ENCODE measurements around the gene KCNMB1. TPM values are rescaled to one million over a fixed set of nuclear protein-coding genes. Genes with fewer than 3 reads are reported as not detected.
A peak's percentile ranks its signal among the peaks of the same experiment; 100 is the strongest.

KCNMB1 gene
- total RNA-seq, 4 donors from 2014 or later = 0.20 to 0.29 (median 0.25) TPM

DNA sequence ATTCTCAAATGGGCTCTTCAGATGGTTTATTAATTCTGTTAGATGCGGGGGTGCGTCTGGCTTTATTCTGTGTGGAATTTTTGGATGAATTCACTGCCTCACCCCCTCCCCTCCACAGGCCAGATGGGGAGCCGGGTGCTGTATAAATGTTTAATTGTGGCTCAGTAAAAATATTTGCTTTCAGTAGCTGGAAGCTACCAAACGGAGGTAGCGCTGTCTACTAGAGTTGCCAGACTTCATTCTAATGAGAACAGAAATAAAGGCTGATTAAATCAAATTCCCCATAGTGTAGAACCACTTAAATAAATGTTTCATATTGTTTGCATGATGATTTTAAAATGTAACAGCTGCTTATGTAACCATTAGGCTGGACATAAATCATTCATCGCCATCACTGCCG, 34.5 kb upstream of the KCNMB1 start:
- Histone ChIP-seq H3K27me3 (no peaks in the 10 kb centered on the region), H3K27ac (no peak overlapping the region), H3K36me3 (no peaks in the 10 kb centered on the region), H3K9me3 (no peaks in the 10 kb centered on the region), H3K4me1 (no peaks in the 10 kb centered on the region), H3K4me3 (replicated peaks in 1 of 3) (no peak overlapping the region)
- TF ChIP-seq, protein P1, sequence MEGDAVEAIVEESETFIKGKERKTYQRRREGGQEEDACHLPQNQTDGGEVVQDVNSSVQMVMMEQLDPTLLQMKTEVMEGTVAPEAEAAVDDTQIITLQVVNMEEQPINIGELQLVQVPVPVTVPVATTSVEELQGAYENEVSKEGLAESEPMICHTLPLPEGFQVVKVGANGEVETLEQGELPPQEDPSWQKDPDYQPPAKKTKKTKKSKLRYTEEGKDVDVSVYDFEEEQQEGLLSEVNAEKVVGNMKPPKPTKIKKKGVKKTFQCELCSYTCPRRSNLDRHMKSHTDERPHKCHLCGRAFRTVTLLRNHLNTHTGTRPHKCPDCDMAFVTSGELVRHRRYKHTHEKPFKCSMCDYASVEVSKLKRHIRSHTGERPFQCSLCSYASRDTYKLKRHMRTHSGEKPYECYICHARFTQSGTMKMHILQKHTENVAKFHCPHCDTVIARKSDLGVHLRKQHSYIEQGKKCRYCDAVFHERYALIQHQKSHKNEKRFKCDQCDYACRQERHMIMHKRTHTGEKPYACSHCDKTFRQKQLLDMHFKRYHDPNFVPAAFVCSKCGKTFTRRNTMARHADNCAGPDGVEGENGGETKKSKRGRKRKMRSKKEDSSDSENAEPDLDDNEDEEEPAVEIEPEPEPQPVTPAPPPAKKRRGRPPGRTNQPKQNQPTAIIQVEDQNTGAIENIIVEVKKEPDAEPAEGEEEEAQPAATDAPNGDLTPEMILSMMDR (IDR thresholded peaks at IDR 0.05) = no peak
- TF ChIP-seq POLR2A (IDR thresholded peaks at IDR 0.05) = no peak
- intact Hi-C loops (cut with DNase I) = loop anchor here (5.0 kb wide), 1 partner anchor 196 kb away; no protein-coding TSS in a partner anchor
- DNase-seq = no peak
- 85 to 90% methylated on average over 7 of the region's 7 CpGs for WGBS, 2 donors

DNA sequence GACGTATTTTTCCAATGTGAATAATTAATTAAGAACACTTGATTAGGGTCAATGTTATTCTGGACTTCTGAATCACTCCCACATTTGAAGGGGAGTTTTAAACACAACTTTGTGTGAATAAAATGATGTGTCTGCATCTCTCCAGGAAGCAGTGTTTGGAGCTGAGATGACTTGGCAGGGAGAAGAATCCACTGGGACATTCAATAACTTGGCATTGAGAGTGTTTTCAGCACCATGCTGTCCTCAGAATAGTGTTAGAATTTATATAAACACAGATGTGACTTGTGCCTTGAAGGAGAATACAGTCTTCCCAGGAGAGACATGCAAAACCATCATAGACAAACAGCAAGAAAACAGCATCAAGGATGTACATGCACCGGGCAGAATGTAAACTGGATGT, 32.7 kb upstream of the KCNMB1 start:
- no peaks in the 10 kb centered on the region for H3K27me3 ChIP-seq
- no peak for TF ChIP-seq POLR2A (IDR thresholded peaks at IDR 0.05)
- TF ChIP-seq, protein P1 (IDR thresholded peaks at IDR 0.05) = no peak
- H3K36me3 ChIP-seq = no peaks in the 10 kb centered on the region
- WGBS, 2 donors = 60 to 69% methylated on average over 2 of the region's 2 CpGs
- H3K9me3 ChIP-seq = no peaks in the 10 kb centered on the region
- H3K27ac ChIP-seq = no peak overlapping the region
- no peak for DNase-seq
- intact Hi-C loops (cut with DNase I) = loop anchor here (5.0 kb wide), 1 partner anchor 195 kb away; no protein-coding TSS in a partner anchor
- no peak overlapping the region for H3K4me3 ChIP-seq (replicated peaks in 1 of 3)
- no peaks in the 10 kb centered on the region for H3K4me1 ChIP-seq

DNA sequence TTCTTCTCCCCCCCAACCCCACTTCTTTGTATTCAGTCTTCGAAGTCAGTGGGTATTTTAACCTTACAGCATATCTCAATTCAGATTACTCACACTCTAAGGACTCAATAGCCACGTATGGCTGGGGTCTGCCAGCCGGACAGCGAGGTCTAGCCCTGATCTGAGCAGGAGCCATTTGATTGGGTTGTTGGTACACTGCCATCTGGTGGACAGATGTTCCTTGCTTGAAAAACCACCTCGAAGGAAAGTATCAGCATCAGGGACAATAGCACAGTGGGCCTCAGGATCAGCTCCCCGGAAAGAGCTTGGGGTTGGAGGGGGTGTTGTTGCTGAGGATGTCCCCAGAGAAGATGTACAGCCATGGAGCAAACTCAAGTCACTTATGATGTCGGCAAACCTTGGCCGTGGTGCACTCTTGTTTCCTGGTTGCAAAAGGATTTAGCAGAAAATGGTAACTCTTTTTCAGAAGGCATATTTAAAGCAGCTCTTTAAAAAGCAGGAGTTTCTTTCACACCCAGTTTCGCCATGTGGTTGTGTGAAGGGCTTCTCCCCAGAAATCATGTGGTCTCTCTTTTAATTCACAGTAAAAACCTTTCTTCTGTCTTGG, 31.7 kb upstream of the KCNMB1 start:
- Histone ChIP-seq H3K9me3 (no peaks in the 10 kb centered on the region), H3K27me3 (no peaks in the 10 kb centered on the region), H3K36me3 (no peaks in the 10 kb centered on the region), H3K27ac (no peak overlapping the region), H3K4me3 (replicated peaks in 1 of 3) (no peak overlapping the region), H3K4me1 (no peaks in the 10 kb centered on the region)
- DNase-seq = peak; percentile 49 to 56
- 25 to 28% methylated on average over 9 of the region's 9 CpGs for WGBS, 2 donors
- intact Hi-C loops (cut with DNase I) = loop anchor here (5.0 kb wide), 1 partner anchor 194 kb away; no protein-coding TSS in a partner anchor
- TF ChIP-seq, protein P1 (IDR thresholded peaks at IDR 0.05) = peak in 5 of 6 experiments; percentile 37 to 80 (median 69)
- no peak for TF ChIP-seq POLR2A (IDR thresholded peaks at IDR 0.05)

- Histone ChIP-seq H3K27me3 (no peaks in the 10 kb centered on the region), H3K9me3 (no peaks in the 10 kb centered on the region), H3K36me3 (no peaks in the 10 kb centered on the region), H3K27ac (no peak overlapping the region), H3K4me1 (no peaks in the 10 kb centered on the region), H3K4me3 (replicated peaks in 1 of 3) (no peak overlapping the region)
- TF ChIP-seq POLR2A (IDR thresholded peaks at IDR 0.05) = no peak
- intact Hi-C loops (cut with DNase I) = loop anchor here (5.0 to 10.0 kb wide), 2 partner anchors 192 to 315 kb away; partner anchors contain the start of gene FOXI1
- WGBS, 2 donors = 78 to 79% methylated on average over 6 of the region's 6 CpGs
- DNase-seq = no peak
Observed at GRCh38 chr5:170419643-170420042, 30.5 kb upstream of the KCNMB1 start.

GRCh38 chr5:170418736-170419135, 29.6 kb upstream of the KCNMB1 start:
- no peak overlapping the region for H3K27ac ChIP-seq
- TF ChIP-seq, protein P1 (IDR thresholded peaks at IDR 0.05) = no peak
- TF ChIP-seq POLR2A (IDR thresholded peaks at IDR 0.05) = no peak
- H3K36me3 ChIP-seq = no peaks in the 10 kb centered on the region
- no peak for DNase-seq
- 88 to 90% methylated on average over 8 of the region's 8 CpGs for WGBS, 2 donors
- no peaks in the 10 kb centered on the region for H3K27me3 ChIP-seq
- no peaks in the 10 kb centered on the region for H3K9me3 ChIP-seq
- no peak overlapping the region for H3K4me3 ChIP-seq (replicated peaks in 1 of 3)
- H3K4me1 ChIP-seq = no peaks in the 10 kb centered on the region
- intact Hi-C loops (cut with DNase I) = loop anchor here (10.0 kb wide), 1 partner anchor 314 kb away; the partner anchor contains the start of gene FOXI1

Measured in thyroid gland (tissue), 4 donors.